ENCODE measurements around the gene FLRT2. TPM values are rescaled to one million over a fixed set of nuclear protein-coding genes. Genes with fewer than 3 reads are reported as not detected.

Gene FLRT2
- total RNA-seq, 1 experiment from 2014 or later: 13.2 TPM

DNA sequence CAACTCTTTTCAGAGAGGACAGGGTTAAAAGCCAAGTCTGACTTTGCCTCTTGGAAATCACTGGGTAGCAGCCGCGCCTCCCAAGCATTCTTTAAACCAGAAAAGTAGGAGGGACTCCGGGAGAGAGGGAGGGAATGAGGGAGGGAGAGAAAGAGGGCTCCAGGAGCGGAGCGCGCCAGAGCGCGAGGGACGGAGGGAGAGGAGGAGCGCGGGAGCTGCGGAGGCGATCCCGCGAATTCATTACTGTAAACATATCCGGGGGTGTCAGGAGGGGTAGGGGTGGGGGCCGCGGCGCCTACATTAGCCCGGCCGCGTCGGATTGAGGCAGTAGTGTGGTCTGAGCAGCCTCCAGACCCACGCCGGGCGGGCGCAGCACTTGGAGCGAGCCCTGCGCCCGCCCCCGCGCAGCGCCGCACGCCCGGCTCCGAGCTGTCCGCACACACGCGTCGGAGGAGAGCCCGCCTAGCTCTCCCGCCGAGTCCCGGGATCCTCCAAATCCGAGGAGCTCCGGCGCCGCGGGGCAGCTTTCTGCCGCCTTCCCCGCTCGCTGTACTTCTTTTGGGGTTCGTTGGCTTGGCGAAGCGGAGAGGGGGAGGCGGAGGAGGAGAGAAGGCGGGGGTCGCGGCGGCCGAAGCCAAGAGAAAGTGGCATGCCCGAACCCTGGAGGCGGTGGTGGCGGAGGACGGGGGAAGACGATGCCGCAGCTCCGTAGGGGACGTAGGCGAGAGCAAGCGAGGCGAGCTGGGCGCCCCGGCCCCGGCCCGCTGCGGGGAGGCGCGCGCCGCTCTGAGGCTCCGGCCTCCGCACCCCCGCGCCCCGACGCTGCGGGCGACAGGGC, 3.3 kb downstream of the FLRT2 start (continued):
- TF ChIP-seq, protein P1, sequence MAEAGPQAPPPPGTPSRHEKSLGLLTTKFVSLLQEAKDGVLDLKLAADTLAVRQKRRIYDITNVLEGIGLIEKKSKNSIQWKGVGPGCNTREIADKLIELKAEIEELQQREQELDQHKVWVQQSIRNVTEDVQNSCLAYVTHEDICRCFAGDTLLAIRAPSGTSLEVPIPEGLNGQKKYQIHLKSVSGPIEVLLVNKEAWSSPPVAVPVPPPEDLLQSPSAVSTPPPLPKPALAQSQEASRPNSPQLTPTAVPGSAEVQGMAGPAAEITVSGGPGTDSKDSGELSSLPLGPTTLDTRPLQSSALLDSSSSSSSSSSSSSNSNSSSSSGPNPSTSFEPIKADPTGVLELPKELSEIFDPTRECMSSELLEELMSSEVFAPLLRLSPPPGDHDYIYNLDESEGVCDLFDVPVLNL (CRISPR knock-in tag; IDR thresholded peaks at IDR 0.05; ENCODE audit: borderline replicate concordance, low read depth): no peak
- TF ChIP-seq, protein P2, sequence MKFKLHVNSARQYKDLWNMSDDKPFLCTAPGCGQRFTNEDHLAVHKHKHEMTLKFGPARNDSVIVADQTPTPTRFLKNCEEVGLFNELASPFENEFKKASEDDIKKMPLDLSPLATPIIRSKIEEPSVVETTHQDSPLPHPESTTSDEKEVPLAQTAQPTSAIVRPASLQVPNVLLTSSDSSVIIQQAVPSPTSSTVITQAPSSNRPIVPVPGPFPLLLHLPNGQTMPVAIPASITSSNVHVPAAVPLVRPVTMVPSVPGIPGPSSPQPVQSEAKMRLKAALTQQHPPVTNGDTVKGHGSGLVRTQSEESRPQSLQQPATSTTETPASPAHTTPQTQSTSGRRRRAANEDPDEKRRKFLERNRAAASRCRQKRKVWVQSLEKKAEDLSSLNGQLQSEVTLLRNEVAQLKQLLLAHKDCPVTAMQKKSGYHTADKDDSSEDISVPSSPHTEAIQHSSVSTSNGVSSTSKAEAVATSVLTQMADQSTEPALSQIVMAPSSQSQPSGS (CRISPR knock-in tag; IDR thresholded peaks at IDR 0.05; ENCODE audit: borderline replicate concordance, low read depth): no peak
- TF ChIP-seq JUN (CRISPR knock-in tag; IDR thresholded peaks at IDR 0.05) (no peak), HMGA2 (CRISPR knock-in tag; IDR thresholded peaks at IDR 0.05) (no peak), SP1 (CRISPR knock-in tag; conservative IDR thresholded peaks at IDR 0.05) (0 out of 2 replicates have a peak, but pooled peaks have one; percentile 41), ZNF232 (CRISPR knock-in tag; IDR thresholded peaks at IDR 0.05) (no peak), RORB (CRISPR knock-in tag; IDR thresholded peaks at IDR 0.05) (no peak)
- TF ChIP-seq, protein P3, sequence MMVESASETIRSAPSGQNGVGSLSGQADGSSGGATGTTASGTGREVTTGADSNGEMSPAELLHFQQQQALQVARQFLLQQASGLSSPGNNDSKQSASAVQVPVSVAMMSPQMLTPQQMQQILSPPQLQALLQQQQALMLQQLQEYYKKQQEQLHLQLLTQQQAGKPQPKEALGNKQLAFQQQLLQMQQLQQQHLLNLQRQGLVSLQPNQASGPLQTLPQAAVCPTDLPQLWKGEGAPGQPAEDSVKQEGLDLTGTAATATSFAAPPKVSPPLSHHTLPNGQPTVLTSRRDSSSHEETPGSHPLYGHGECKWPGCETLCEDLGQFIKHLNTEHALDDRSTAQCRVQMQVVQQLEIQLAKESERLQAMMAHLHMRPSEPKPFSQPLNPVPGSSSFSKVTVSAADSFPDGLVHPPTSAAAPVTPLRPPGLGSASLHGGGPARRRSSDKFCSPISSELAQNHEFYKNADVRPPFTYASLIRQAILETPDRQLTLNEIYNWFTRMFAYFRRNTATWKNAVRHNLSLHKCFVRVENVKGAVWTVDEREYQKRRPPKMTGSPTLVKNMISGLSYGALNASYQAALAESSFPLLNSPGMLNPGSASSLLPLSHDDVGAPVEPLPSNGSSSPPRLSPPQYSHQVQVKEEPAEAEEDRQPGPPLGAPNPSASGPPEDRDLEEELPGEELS (CRISPR knock-in tag; IDR thresholded peaks at IDR 0.05): 0 out of 2 replicates have a peak, but pooled peaks have one; percentile 24

DNA sequence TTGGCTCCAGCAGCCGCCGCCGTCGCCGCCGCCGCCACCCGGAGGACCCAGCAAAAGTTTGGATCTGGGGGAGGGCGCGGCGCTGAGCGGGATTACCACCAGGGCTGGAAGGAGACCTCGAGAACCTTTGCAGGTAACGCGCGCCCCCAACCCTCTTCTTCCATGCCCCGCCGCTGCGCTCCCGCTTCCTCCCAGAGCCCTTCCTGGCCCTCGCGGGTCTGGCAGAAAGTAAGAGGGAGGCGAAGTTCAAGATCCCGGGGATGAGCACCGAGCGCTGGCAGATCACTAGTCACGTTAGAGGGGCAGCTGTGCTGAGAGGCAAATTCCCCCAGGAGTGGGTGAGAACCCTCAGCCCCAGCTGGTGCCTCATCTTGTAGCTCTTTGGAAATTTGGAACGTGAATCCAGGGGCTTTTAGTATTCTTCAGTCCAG, 3.9 kb downstream of the FLRT2 start:
- peak overlapping the region; percentile 84 for H3K4me3 Mint-ChIP-seq
- peak; percentile 2 for ATAC-seq
- TF ChIP-seq TCF7 (CRISPR knock-in tag; IDR thresholded peaks at IDR 0.05; ENCODE audit: low read depth) (0 out of 2 replicates have a peak, but pooled peaks have one; percentile 39), TP53 (CRISPR knock-in tag; IDR thresholded peaks at IDR 0.05) (no peak), CREM (CRISPR knock-in tag; IDR thresholded peaks at IDR 0.05) (peak; percentile 50; the same call in 1 of the 2 replicates)
- TF ChIP-seq, protein P4, sequence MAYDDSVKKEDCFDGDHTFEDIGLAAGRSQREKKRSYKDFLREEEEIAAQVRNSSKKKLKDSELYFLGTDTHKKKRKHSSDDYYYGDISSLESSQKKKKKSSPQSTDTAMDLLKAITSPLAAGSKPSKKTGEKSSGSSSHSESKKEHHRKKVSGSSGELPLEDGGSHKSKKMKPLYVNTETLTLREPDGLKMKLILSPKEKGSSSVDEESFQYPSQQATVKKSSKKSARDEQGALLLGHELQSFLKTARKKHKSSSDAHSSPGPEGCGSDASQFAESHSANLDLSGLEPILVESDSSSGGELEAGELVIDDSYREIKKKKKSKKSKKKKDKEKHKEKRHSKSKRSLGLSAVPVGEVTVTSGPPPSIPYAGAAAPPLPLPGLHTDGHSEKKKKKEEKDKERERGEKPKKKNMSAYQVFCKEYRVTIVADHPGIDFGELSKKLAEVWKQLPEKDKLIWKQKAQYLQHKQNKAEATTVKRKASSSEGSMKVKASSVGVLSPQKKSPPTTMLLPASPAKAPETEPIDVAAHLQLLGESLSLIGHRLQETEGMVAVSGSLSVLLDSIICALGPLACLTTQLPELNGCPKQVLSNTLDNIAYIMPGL (CRISPR knock-in tag; IDR thresholded peaks at IDR 0.05): 0 out of 2 replicates have a peak, but pooled peaks have one; percentile 43
- peaks cover 65% of the 10 kb centered on the region for H3K27me3 Mint-ChIP-seq (ENCODE audit: low read depth)
- ChIA-PET CTCF (interaction anchor here (1.2 kb wide), 1 partner anchor 384 kb away, joined by 3 read pairs; no protein-coding TSS in a partner anchor), POLR2A (interaction anchor here (1.1 to 1.2 kb wide), 2 partner anchors 12 to 43 kb away, joined by 3 read pairs; no protein-coding TSS in a partner anchor)
- DNase-seq (ENCODE audit: low spot score): peak; percentile 56
- no peak overlapping the region for H3K27ac Mint-ChIP-seq
- no peaks in the 10 kb centered on the region for H3K9me3 Mint-ChIP-seq
- peaks cover 68% of the 10 kb centered on the region for H3K4me1 Mint-ChIP-seq
- H3K36me3 Mint-ChIP-seq: no peaks in the 10 kb centered on the region

DNA sequence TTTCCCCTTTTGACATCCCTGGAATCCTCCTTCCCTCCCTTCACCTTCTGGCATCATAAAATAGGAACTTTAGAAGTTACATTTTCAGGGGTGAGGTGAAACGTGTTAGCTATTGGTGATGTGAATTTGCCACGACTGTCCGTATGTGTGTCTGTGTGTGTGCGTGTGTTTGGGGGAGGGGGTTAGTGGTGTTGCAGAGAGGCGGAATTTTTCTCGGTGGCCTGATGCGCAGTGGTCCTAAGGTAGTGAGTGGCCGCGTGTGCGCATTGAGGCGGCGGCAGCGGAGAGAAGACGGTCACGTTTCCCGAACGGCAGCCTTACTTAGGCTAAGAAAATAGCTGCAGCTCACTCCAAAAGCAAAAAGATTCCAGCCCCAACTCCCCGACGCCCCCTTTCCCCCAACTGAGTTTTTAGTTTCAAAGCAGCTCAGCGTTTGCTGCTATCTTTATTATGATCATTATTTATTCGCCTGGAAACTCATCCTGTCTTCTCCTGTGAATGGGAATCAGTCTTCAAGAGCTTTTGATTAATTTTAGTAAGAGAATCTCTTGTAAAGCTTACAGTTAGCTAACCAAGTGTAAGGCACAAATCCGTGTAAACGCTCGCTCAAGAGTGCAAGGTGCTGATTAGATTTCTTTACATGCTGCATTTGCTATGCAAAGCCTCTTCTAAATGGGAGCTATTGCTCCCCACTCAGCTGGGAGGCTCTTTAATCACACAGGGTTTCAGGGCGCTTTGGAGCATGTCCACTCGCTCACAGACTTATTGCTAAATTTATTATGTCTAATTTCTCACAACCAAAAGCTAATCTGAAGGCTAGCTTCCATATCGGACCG, 4.7 kb downstream of the FLRT2 start:
- ChIA-PET POLR2A (interaction anchor here (0.7 to 1.2 kb wide), 3 partner anchors 12 to 79 kb away, joined by 3 to 5 read pairs (median 3); no protein-coding TSS in a partner anchor), CTCF (interaction anchor here (0.6 to 1.3 kb wide), 5 partner anchors 55 to 384 kb away, joined by 3 to 4 read pairs (median 3); no protein-coding TSS in a partner anchor)
- Mint-ChIP-seq H3K27me3 (ENCODE audit: low read depth) (peaks cover 57% of the 10 kb centered on the region), H3K36me3 (no peaks in the 10 kb centered on the region), H3K4me1 (peaks cover 70% of the 10 kb centered on the region), H3K9me3 (no peaks in the 10 kb centered on the region), H3K27ac (no peak overlapping the region), H3K4me3 (peak overlapping the region; percentile 84)
- TF ChIP-seq, protein P5, sequence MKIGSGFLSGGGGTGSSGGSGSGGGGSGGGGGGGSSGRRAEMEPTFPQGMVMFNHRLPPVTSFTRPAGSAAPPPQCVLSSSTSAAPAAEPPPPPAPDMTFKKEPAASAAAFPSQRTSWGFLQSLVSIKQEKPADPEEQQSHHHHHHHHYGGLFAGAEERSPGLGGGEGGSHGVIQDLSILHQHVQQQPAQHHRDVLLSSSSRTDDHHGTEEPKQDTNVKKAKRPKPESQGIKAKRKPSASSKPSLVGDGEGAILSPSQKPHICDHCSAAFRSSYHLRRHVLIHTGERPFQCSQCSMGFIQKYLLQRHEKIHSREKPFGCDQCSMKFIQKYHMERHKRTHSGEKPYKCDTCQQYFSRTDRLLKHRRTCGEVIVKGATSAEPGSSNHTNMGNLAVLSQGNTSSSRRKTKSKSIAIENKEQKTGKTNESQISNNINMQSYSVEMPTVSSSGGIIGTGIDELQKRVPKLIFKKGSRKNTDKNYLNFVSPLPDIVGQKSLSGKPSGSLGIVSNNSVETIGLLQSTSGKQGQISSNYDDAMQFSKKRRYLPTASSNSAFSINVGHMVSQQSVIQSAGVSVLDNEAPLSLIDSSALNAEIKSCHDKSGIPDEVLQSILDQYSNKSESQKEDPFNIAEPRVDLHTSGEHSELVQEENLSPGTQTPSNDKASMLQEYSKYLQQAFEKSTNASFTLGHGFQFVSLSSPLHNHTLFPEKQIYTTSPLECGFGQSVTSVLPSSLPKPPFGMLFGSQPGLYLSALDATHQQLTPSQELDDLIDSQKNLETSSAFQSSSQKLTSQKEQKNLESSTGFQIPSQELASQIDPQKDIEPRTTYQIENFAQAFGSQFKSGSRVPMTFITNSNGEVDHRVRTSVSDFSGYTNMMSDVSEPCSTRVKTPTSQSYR (CRISPR knock-in tag; IDR thresholded peaks at IDR 0.05): no peak
- TF ChIP-seq ATF1 (CRISPR knock-in tag; IDR thresholded peaks at IDR 0.05): no peak
- no peak for ATAC-seq
- DNase-seq (ENCODE audit: low spot score): peak; percentile 24
